Transverse colon (tissue), 4 donors: ENCODE results near the gene CRTAP. TPM values are rescaled to one million over a fixed set of nuclear protein-coding genes. Genes with fewer than 3 reads are reported as not detected.
A peak's percentile ranks its signal among the peaks of the same experiment; 100 is the strongest.
"Not testable (repeated sequence)": the region's sequence is repeated elsewhere in the genome, so short reads cannot be mapped to it uniquely, and the experiment has no call there.

Experiments used
- DNase-seq: peaks from one replicate; pipeline ENCODE4 v3.0.0-alpha.2; 2019
- H3K27ac ChIP-seq, 4 donors: fragments of 200-600 bp; sonication (generic); 2 replicates each; pipeline ENCODE4 v1.5.1; 2016 to 2018; ENCODE audit warnings: inconsistent platforms in 4 of 4
- H3K27me3 ChIP-seq: fragments of 200-600 bp; sonication (generic); 2 replicates; pipeline ENCODE4 v1.5.1; 2017; ENCODE audit warnings: inconsistent platforms
- H3K36me3 ChIP-seq, 4 donors: fragments of 200-600 bp; sonication (generic); 2 replicates each; pipeline ENCODE4 v1.5.1; 2017 to 2019; ENCODE audit warnings: inconsistent platforms in 4 of 4
- H3K4me1 ChIP-seq, 4 donors: fragments of 200-600 bp; sonication (generic); 2 replicates each; pipeline ENCODE4 v1.5.1; 2017 to 2020; ENCODE audit warnings: inconsistent platforms in 4 of 4
- H3K4me3 ChIP-seq, 4 donors: fragments of 200-600 bp; sonication (generic); 1 replicate in 1 of 4; 2 replicates in 3 of 4; pipeline versions ENCODE4 v1.5.1 to v1.6.1; 2017 to 2019; ENCODE audit warnings: inconsistent platforms in 4 of 4
- H3K9me3 ChIP-seq, 2 donors: fragments of 200-600 bp; sonication (generic); 2 replicates each; pipeline ENCODE4 v1.5.1; 2017 to 2019; ENCODE audit warnings: inconsistent platforms in 2 of 2
- EP300 ChIP-seq: sonication (generic); formaldehyde crosslinking; IDR thresholded peaks from one replicate; pipeline ENCODE4 v1.6.1; 2017; ENCODE audit warnings: antibody characterized with exemption, low read depth
- POLR2A ChIP-seq: fragments of 450-650 bp; IDR thresholded peaks from one replicate; pipeline ENCODE4 v1.6.1; 2016; ENCODE audit warnings: antibody characterized with exemption, mild to moderate bottlenecking, moderate library complexity
- POLR2AphosphoS5 ChIP-seq, 3 donors: sonication (generic); formaldehyde crosslinking; IDR thresholded peaks; one replicate each; pipeline ENCODE4 v1.6.1; 2016; ENCODE audit warnings: antibody characterized with exemption in 3 of 3
- WGBS, 2 donors: methylation state at CpG; one replicate each; pipeline ENCODE4 v1.1.5; 2018; ENCODE audit warnings: low coverage in 1 of 2; 5-methylcytosine and 5-hydroxymethylcytosine counted together
- in situ Hi-C, 4 donors: fragments of 200-750 bp; cut with MboI; loops; one replicate each; pipeline versions ENCODE4 v1.15.0 to v1.15.1; 2017; ENCODE audit warnings: low sequenced_read_pairs in 3 of 4, low pct_ligation_motif_present in 1 of 4, low pct_unique_long_range_greater_than_20kb in 1 of 4
- intact Hi-C: fragments of 100-400 bp; cut with DNase I; formaldehyde crosslinking; loops from one replicate; pipeline ENCODE4 v1.15.1; 2023; ENCODE audit warnings: low total_unique reads
- total RNA-seq, 4 donors: library from RNA; depleted of rRNA; stranded (reverse); fragments of >200 nt; gene quantifications; one replicate each; pipeline ENCODE4 v1.1.0, GENCODE V29; 2016
- TF ChIP-seq, protein P1 (sequence below), 5 experiments: fragments of 200-600 bp in 3 of 5; fragments of 450-650 bp in 2 of 5; sonication (generic) in 3 of 5; IDR thresholded peaks; 1 replicate in 2 of 5; 2 replicates in 3 of 5; pipeline ENCODE4 v1.5.1; 2016 to 2017; ENCODE audit warnings: antibody characterized with exemption in 5 of 5, inconsistent platforms in 3 of 5, mild to moderate bottlenecking in 2 of 5, moderate library complexity in 1 of 5

Gene CRTAP
- total RNA-seq, 4 donors from 2014 or later: 71.1 to 138 (median 88.8) TPM

DNA sequence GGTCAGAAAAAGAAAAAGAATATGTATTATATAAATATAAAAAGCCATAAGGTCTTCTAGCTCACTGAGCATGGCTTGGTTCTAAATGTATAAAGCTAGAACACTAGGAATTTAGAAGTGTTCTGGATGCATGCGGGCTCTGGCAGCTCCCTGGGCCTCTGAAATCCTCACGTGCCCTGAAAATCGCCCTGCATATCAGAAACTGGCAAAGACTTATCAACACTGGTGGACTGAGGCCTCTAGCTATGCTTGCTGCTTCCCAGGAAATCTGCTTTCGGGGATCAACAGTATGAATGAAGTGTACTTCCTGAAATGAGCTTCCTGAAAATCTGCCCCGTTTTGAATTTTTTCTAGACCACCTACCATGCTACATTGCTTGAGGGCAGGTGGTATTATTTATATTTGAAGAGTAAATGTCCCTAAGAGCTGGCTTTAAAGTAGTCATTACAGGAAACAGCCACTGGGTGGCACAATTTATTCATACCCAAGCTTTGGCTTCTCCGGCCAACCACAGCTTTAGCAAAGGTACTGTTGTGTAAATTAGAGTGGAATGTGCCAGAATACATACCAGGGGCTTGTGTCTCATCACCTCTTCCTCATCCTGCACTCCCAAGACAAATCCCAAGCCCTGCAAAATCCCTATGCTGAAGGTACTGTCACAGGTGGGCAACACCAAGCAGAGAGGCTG is 17.7 kb downstream of the CRTAP start:
- H3K4me3 ChIP-seq: no peak overlapping the region
- in situ Hi-C loops (loop anchor here in 3 of 4 donors (10.0 to 25.0 kb wide), 4 partner anchors 231 to 656 kb away; partner anchors contain the start of gene PDCD6IP (in 1 of the 3)), intact Hi-C loops (loop anchor here (5.0 kb wide), 1 partner anchor 241 kb away; no protein-coding TSS in a partner anchor)
- WGBS, 2 donors: 0 to 43% methylated on average over 1 to 6 of the region's 6 CpGs
- no peaks in the 10 kb centered on the region for H3K27me3 ChIP-seq
- no peak overlapping the region for H3K27ac ChIP-seq
- TF ChIP-seq, protein P1, sequence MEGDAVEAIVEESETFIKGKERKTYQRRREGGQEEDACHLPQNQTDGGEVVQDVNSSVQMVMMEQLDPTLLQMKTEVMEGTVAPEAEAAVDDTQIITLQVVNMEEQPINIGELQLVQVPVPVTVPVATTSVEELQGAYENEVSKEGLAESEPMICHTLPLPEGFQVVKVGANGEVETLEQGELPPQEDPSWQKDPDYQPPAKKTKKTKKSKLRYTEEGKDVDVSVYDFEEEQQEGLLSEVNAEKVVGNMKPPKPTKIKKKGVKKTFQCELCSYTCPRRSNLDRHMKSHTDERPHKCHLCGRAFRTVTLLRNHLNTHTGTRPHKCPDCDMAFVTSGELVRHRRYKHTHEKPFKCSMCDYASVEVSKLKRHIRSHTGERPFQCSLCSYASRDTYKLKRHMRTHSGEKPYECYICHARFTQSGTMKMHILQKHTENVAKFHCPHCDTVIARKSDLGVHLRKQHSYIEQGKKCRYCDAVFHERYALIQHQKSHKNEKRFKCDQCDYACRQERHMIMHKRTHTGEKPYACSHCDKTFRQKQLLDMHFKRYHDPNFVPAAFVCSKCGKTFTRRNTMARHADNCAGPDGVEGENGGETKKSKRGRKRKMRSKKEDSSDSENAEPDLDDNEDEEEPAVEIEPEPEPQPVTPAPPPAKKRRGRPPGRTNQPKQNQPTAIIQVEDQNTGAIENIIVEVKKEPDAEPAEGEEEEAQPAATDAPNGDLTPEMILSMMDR (IDR thresholded peaks at IDR 0.05): peak; percentile 64 to 80 (median 72)
- no peak for TF ChIP-seq EP300
- no peaks in the 10 kb centered on the region for H3K9me3 ChIP-seq
- no peak for DNase-seq
- no peaks in the 10 kb centered on the region for H3K4me1 ChIP-seq
- peaks cover 0 to 47% (median 19%) of the 10 kb centered on the region in 4 donors for H3K36me3 ChIP-seq

DNA sequence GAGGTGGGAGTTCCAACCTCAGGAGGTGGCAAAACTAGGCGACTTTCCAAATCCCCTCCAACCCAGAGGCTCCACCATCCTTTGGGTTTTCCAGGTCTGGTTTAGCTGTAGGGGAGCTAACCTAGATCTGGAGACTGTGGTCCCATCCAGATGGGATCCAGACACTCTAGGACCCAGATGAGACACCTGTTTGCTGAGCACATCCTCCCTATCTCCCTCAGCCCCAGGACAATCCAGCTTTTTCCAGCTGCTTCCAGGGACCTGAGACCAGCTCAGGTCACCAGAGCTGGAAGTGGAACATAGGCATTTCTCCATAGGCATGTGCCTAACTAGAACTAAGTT is 18.2 kb downstream of the CRTAP start:
- Histone ChIP-seq H3K9me3 (no peaks in the 10 kb centered on the region), H3K27ac (no peak overlapping the region), H3K36me3 (peaks cover 0 to 47% (median 18%) of the 10 kb centered on the region in 4 donors), H3K4me3 (no peak overlapping the region), H3K4me1 (no peaks in the 10 kb centered on the region), H3K27me3 (no peaks in the 10 kb centered on the region)
- in situ Hi-C loops (loop anchor here in 3 of 4 donors (10.0 to 25.0 kb wide), 4 partner anchors 230 to 655 kb away; partner anchors contain the start of gene PDCD6IP (in 1 of the 3)), intact Hi-C loops (loop anchor here (5.0 kb wide), 1 partner anchor 240 kb away; no protein-coding TSS in a partner anchor)
- 89% methylated on average over 1 of the region's 1 CpG; no CpG with 5 or more reads in 1 of the 2 donors for WGBS, 2 donors
- TF ChIP-seq POLR2AphosphoS5 (IDR thresholded peaks at IDR 0.05): no peak
- TF ChIP-seq EP300: no peak
- TF ChIP-seq POLR2A: no peak
- TF ChIP-seq, protein P1 (IDR thresholded peaks at IDR 0.05): no peak
- no peak for DNase-seq

DNA sequence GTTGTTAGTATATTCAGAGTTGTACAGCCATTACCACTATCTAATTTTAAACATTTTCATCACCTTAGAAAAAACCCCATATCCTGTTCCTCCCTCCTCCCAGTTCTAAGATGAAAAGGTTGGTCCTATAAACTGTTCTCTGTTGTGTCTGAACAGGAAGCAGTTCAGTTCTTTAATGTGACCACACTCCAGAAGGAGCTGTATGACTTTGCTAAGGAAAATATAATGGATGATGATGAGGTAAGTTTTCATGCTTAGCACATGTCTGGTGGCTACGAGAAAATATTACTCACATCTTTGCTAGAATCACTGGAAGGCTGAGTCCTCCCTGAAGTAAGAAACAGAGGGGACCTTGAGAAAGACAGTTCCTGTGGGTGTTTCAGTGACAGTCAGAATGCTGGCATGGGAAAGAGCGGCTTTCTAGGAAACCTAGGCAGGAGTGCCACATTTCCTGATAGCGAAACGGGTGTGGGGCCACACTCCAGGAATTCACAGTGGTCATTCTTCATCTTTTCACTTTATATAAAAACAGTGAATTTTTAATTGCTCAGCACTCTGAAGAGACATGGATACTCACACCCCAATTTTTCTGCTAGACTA is 20.3 kb downstream of the CRTAP start:
- no peak for DNase-seq
- Histone ChIP-seq H3K27me3 (no peaks in the 10 kb centered on the region), H3K36me3 (peaks cover 0 to 47% (median 20%) of the 10 kb centered on the region in 4 donors), H3K9me3 (no peaks in the 10 kb centered on the region), H3K27ac (no peak overlapping the region), H3K4me1 (no peaks in the 10 kb centered on the region), H3K4me3 (no peak overlapping the region)
- intact Hi-C loops (loop anchor here (5.0 kb wide), 1 partner anchor 238 kb away; no protein-coding TSS in a partner anchor), in situ Hi-C loops (loop anchor here in 3 of 4 donors (10.0 to 25.0 kb wide), 4 partner anchors 228 to 653 kb away; partner anchors contain the start of gene PDCD6IP (in 1 of the 3))
- TF ChIP-seq EP300: no peak
- TF ChIP-seq POLR2AphosphoS5 (IDR thresholded peaks at IDR 0.05): no peak
- TF ChIP-seq, protein P1 (IDR thresholded peaks at IDR 0.05): no peak
- no peak for TF ChIP-seq POLR2A
- WGBS, 2 donors: 90 to 100% methylated on average over 3 to 4 of the region's 4 CpGs

DNA sequence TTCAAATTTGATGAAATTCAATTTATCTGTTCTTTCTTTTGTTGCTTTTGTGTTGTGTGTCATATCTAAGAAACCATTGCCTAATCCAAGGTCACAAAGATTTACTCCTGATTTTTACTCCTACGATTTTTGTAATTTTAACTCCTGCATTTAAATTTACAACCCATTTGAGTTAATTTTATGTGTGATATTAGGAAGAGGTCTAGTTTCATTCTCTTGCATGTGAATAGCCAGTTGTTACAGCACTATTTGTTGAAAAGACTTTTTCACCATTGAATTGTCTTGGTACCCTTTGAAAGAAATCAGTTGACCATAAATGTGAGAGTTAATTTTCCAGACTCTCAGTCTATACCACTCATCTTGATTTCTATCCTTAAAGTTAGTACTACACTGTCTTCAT is 23.9 kb downstream of the CRTAP start:
- Histone ChIP-seq H3K27me3 (no peaks in the 10 kb centered on the region), H3K4me1 (no peaks in the 10 kb centered on the region), H3K27ac (no peak overlapping the region), H3K36me3 (peaks cover 0 to 47% (median 19%) of the 10 kb centered on the region in 4 donors), H3K9me3 (no peaks in the 10 kb centered on the region), H3K4me3 (no peak overlapping the region)
- whole genome bisulfite sequencing, 2 donors: 83 to 90% methylated on average over 1 of the region's 1 CpG
- no peak for DNase-seq
- in situ Hi-C loops (loop anchor here in 3 of 4 donors (10.0 to 25.0 kb wide), 4 partner anchors 225 to 650 kb away; partner anchors contain the start of gene PDCD6IP (in 1 of the 3)), intact Hi-C loops (no loop called here)
- TF ChIP-seq EP300 (no peak), POLR2AphosphoS5 (IDR thresholded peaks at IDR 0.05) (no peak), POLR2A (no peak)
- TF ChIP-seq, protein P1 (IDR thresholded peaks at IDR 0.05): no peak

DNA sequence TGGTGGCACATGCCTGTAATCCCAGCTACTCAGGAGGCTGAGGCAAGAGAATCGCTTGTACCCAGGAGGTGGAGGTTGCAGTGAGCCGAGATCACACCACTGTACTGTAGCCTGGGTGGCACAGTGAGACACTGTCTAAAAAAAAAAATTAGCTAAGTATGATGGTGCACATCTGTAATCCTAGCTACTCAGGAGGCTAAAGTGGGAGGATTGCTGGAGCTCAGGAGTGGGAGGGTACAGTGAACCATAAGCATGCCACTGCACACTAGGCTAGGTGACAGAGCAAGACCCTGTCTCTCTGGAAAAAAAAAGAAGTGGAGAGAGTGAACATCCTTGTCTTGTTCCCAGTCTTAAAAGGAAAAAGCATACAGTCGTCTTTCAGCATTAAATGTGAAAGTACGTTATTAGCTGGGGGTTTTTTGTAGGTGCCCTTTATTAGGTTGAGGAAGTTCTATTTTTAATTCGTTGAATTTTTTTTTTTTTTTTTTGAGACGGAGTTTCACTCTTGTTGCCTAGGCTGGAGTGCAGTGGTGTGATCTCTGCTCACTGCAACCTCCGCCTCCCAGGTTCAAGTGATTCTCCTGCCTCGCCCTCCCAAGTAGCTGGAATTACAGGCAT is 25.3 kb downstream of the CRTAP start:
- H3K4me1 ChIP-seq, H3K27ac ChIP-seq, H3K4me3 ChIP-seq, intact Hi-C loops, H3K27me3 ChIP-seq, DNase-seq, H3K9me3 ChIP-seq: not testable (repeated sequence)
- in situ Hi-C loops: loop anchor here in 3 of 4 donors (10.0 to 25.0 kb wide), 4 partner anchors 223 to 648 kb away; partner anchors contain the start of gene PDCD6IP (in 1 of the 3)
- 76 to 85% methylated on average over 8 of the region's 8 CpGs for WGBS, 2 donors
- peaks cover 0 to 42% (median 16%) of the 10 kb centered on the region in 4 donors for H3K36me3 ChIP-seq
